Measurements from ENCODE around the gene UBE2QL1.
A peak's percentile ranks its signal among the peaks of the same experiment; 100 is the strongest.

Gene UBE2QL1

DNA sequence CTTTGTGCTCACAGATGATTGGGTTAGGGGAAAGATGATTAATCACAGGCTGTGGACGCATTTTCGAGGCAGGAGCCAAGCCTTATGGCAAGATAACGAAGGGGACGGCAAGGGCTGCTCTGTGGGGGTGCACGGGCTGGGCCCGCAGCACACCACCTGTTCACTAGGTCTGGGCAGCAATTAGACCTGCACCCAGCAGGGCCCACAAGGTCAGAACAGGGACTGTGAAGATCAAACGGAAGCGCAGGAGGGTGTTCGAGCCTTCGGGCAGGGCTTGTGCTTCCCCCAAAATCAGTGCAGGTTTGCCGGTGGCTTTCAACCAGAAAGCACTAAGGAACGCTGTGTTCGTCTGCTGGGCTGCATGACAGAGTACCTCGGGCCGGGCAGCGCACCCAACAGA, 73.7 kb downstream of the UBE2QL1 start:
- H3K9me3 ChIP-seq (ENCODE audit: control insufficient read depth, low read length), result no peaks in the 10 kb centered on the region
- no peak overlapping the region for H3K4me3 ChIP-seq (ENCODE audit: low read length)
- no peak for DNase-seq (ENCODE audit: low read depth)
- peaks cover 30% of the 10 kb centered on the region for H3K27me3 ChIP-seq (replicated peaks; ENCODE audit: control insufficient read depth, insufficient read depth, low read length)
- no peaks in the 10 kb centered on the region for H3K4me1 ChIP-seq (ENCODE audit: control insufficient read depth, insufficient read depth, low read length)
- H3K9ac ChIP-seq (ENCODE audit: low read length), result no peak overlapping the region
- no peaks in the 10 kb centered on the region for H3K36me3 ChIP-seq (ENCODE audit: control insufficient read depth, insufficient read depth, low read length, severe bottlenecking)

DNA sequence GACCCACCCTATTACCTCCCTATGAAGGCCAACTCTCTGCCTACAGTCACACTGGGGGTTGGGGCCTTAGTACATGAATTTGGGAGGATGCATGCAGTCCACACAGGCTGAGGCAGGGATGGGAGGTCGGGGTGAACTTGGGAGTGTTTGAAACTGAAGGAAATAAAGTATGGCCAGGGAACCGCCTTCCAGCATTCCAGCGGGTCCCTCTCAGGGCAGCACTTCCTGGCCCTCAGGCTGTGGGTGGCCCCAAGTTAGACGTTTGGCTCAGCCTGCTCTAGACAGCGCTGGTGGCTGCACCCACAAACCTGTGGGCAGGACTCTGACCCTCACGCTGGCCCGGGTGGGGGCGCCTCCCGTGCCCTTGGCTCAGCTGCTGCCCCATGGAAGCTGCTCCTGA, 74.3 kb downstream of the UBE2QL1 start:
- Histone ChIP-seq H3K27me3 (replicated peaks; ENCODE audit: control insufficient read depth, insufficient read depth, low read length) (peaks cover 33% of the 10 kb centered on the region), H3K36me3 (ENCODE audit: control insufficient read depth, insufficient read depth, low read length, severe bottlenecking) (no peaks in the 10 kb centered on the region), H3K9me3 (ENCODE audit: control insufficient read depth, low read length) (no peaks in the 10 kb centered on the region), H3K4me3 (ENCODE audit: low read length) (no peak overlapping the region), H3K4me1 (ENCODE audit: control insufficient read depth, insufficient read depth, low read length) (no peaks in the 10 kb centered on the region), H3K9ac (ENCODE audit: low read length) (no peak overlapping the region)
- no peak for DNase-seq (ENCODE audit: low read depth)

DNA sequence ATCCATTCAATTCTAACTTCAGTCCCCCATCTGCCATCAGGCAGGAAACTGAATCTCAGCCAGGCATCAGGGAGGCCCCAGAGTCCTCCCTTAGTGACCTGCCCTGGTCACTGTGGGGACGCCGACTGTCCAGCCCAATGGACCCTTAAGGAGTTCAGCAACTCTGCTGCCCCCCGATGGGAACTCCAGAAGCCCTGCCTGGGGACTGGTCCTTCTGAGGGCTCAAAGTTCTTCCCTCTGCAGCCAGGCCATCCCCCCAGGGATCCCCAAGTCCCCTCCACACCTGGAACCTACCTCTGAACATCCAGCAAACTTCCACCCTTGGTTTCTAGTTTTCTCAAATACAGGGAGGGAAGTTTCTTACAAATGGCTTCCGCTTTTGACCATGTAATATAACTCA, 76.8 kb downstream of the UBE2QL1 start:
- Histone ChIP-seq H3K9ac (ENCODE audit: low read length) (no peak overlapping the region), H3K4me1 (ENCODE audit: control insufficient read depth, insufficient read depth, low read length) (no peaks in the 10 kb centered on the region), H3K4me3 (ENCODE audit: low read length) (no peak overlapping the region), H3K36me3 (ENCODE audit: control insufficient read depth, insufficient read depth, low read length, severe bottlenecking) (no peaks in the 10 kb centered on the region), H3K9me3 (ENCODE audit: control insufficient read depth, low read length) (no peaks in the 10 kb centered on the region), H3K27me3 (replicated peaks; ENCODE audit: control insufficient read depth, insufficient read depth, low read length) (peaks cover 31% of the 10 kb centered on the region)
- no peak for DNase-seq (ENCODE audit: low read depth)

DNA sequence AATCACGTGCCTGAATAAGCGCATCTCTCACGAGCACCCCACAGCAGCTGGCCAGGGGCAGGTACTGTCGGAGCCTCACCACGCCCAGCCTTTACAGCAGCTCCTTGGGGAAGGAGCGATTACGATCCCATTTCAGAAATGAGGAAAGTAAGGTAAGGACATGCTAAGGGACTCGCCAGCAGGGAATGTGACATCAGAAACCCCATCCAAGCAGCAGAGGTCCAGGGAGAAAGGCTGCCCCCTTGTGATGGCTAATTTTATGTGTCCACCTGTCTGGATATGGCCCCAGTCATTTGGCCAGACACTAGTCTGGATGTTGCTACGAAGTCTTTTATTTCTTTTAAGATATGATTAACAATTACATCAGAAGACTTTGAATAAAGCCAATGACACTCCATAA, 77.3 kb downstream of the UBE2QL1 start:
- Histone ChIP-seq H3K27me3 (replicated peaks; ENCODE audit: control insufficient read depth, insufficient read depth, low read length) (peaks cover 31% of the 10 kb centered on the region), H3K9ac (ENCODE audit: low read length) (no peak overlapping the region)
- DNase-seq (ENCODE audit: low read depth), result no peak

DNA sequence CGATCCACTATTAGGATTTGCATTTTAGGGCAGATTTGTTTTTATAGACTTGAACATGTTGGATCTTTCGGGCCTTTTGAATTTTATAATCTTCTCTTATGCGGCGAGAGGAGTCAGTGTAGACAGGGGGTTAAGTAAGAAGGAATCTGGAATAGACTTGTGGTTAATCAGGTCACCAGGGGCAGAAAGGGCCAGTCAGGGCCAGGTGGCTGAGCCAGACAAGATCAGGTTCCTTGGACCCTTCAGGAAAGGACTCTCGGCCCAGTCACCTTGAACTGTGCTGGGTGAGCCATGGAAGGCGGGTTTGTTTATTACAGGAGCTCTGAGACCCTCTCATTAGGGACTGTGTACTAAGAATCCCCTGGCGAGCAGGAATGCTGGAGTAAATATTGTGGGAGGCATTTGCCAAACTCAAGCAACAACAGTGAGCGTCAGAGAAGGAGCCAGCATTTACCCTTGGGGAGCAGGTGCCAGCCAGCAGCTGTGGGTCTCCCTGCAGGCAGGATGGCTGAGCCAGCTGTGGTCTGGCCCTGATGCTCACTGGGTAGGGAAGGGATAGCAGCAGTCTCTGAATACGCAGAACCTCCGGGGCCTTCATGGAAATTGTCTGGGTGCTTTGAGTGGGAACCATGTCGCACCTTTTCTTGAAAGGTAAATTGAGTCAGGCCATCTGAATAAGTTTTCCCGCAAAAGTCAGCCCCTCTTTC, 79.2 kb downstream of the UBE2QL1 start:
- Histone ChIP-seq H3K36me3 (ENCODE audit: control insufficient read depth, insufficient read depth, low read length, severe bottlenecking) (no peaks in the 10 kb centered on the region), H3K27me3 (replicated peaks; ENCODE audit: control insufficient read depth, insufficient read depth, low read length) (peaks cover 16% of the 10 kb centered on the region), H3K9me3 (ENCODE audit: control insufficient read depth, low read length) (no peaks in the 10 kb centered on the region), H3K9ac (ENCODE audit: low read length) (no peak overlapping the region), H3K4me3 (ENCODE audit: low read length) (no peak overlapping the region), H3K4me1 (ENCODE audit: control insufficient read depth, insufficient read depth, low read length) (no peaks in the 10 kb centered on the region)
- no peak for DNase-seq (ENCODE audit: low read depth)

More for the DNA sequence above, 77.3 kb downstream of the UBE2QL1 start:
- no peaks in the 10 kb centered on the region for H3K4me1 ChIP-seq (ENCODE audit: control insufficient read depth, insufficient read depth, low read length)
- H3K9me3 ChIP-seq (ENCODE audit: control insufficient read depth, low read length), result no peaks in the 10 kb centered on the region
- H3K4me3 ChIP-seq (ENCODE audit: low read length), result no peak overlapping the region
- H3K36me3 ChIP-seq (ENCODE audit: control insufficient read depth, insufficient read depth, low read length, severe bottlenecking), result no peaks in the 10 kb centered on the region

DNA sequence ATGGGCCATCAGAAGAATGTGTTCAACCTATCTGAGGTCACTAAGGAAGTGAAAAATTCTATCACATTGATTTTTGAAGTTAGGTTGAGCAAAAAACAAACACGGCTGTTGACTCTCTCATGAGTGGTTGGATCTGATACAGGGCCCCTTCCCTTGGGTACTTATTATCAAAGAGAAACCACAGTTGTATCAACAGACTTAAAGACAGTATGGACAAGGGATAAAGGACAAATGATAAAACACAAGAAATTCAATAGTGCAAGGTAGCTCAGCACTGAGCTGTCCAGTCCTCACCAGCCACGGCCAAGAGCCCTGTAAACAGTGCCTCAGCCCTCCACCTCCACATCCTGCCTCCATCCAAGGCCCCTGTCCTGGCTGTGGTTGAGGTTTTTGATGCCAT, 86.9 kb downstream of the UBE2QL1 start:
- no peak for DNase-seq (ENCODE audit: low read depth)
- no peaks in the 10 kb centered on the region for H3K36me3 ChIP-seq (ENCODE audit: control insufficient read depth, insufficient read depth, low read length, severe bottlenecking)
- no peak overlapping the region for H3K4me3 ChIP-seq (ENCODE audit: low read length)
- H3K4me1 ChIP-seq (ENCODE audit: control insufficient read depth, insufficient read depth, low read length), result no peaks in the 10 kb centered on the region
- H3K9ac ChIP-seq (ENCODE audit: low read length), result no peak overlapping the region
- H3K27me3 ChIP-seq (replicated peaks; ENCODE audit: control insufficient read depth, insufficient read depth, low read length), result peaks cover 6% of the 10 kb centered on the region
- no peaks in the 10 kb centered on the region for H3K9me3 ChIP-seq (ENCODE audit: control insufficient read depth, low read length)

DNA sequence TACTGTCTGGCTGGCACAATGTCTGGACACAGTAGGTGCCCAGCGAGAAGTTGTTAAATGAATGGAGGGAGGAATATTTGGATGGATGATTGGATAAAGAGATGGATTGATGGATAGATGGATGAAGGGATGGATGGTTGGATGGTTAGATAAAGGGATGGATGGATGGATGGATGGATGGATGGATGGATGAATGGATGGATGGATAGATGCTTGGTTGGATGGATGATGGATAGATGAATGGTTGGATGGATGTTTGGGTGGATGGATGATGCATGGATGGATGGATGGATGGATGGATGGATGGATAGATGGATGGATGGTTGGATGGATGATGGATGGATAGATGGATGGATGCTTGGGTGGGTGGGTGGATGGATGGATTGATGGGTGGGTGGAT, 90.4 kb downstream of the UBE2QL1 start:
- H3K9ac ChIP-seq (ENCODE audit: low read length), result no peak overlapping the region
- no peak overlapping the region for H3K4me3 ChIP-seq (ENCODE audit: low read length)
- no peaks in the 10 kb centered on the region for H3K9me3 ChIP-seq (ENCODE audit: control insufficient read depth, low read length)
- H3K36me3 ChIP-seq (ENCODE audit: control insufficient read depth, insufficient read depth, low read length, severe bottlenecking), result no peaks in the 10 kb centered on the region
- H3K27me3 ChIP-seq (replicated peaks; ENCODE audit: control insufficient read depth, insufficient read depth, low read length), result peaks cover 7% of the 10 kb centered on the region
- H3K4me1 ChIP-seq (ENCODE audit: control insufficient read depth, insufficient read depth, low read length), result no peaks in the 10 kb centered on the region
- no peak for DNase-seq (ENCODE audit: low read depth)

DNA sequence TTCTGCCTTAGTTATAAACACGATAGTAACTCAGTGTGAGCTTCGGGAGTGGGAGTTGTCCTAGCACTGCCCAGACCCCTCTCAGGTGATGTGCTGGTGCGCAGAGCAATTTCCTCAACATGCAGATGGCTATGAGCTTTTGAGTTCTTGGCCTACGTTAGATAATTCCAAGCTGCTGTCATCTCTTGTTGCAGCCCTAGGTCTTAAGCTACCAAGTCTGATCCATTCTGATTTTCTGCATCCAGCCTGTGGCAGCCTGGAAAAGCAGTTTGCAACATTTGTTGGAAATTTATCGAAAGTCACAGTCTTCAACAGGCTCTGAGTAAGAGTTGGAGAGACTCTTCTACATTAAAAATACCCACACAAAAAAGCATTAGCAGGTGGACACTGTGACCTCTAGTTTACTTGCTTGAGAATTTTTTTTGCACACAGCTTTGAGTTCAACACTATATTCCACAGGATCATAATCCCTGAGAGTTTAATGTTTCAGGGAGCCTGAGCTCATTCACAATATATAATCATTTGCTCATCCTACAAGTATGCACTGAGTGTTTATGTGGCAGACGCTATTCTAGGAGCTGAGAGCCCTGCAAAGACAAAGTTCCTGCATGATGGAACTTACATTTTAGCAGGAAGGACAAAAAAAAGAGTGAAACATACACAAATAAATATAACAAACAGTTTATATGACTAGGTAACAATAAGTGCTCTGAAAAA, 91.6 kb downstream of the UBE2QL1 start:
- Histone ChIP-seq H3K9ac (ENCODE audit: low read length) (no peak overlapping the region), H3K9me3 (ENCODE audit: control insufficient read depth, low read length) (no peaks in the 10 kb centered on the region), H3K4me3 (ENCODE audit: low read length) (no peak overlapping the region), H3K4me1 (ENCODE audit: control insufficient read depth, insufficient read depth, low read length) (no peaks in the 10 kb centered on the region), H3K27me3 (replicated peaks; ENCODE audit: control insufficient read depth, insufficient read depth, low read length) (peaks cover 10% of the 10 kb centered on the region), H3K36me3 (ENCODE audit: control insufficient read depth, insufficient read depth, low read length, severe bottlenecking) (no peaks in the 10 kb centered on the region)
- DNase-seq (ENCODE audit: low read depth), result peak; percentile 30

DNA sequence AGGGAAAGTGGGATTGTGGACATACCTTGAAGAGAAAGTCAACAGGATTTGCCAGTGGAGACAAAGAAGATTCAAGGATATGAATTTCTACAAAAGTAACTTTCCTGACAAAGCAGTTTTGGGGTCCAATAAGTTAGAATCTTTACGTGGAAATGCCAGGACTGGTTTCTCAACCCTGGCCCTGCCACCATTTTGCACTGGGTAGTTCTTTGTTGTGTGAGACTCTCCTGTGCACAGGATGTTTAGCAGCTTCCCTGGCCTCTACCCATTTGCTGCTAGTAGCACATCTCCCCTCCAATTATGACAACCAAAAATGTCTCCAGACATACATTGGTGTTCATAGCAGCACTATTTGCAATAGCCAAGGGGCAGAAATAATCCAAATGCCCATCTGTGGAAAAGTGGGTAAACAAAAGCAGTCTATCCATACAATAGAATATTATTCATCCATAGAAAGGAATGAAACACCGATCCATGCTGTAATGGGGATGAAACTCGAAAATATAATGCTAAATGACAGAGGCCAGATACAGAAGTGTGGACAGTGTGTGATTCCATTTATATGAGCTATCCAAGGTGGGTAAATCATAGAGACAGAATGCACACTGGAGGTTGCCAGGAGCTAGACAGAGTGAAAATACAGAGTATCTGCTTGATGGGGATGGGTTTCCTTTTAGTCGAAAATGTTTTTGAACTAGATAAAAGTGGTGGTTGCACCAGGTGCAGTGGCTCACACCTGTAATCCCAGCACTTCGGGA, 92.8 kb downstream of the UBE2QL1 start:
- no peaks in the 10 kb centered on the region for H3K4me1 ChIP-seq (ENCODE audit: control insufficient read depth, insufficient read depth, low read length)
- no peak for DNase-seq (ENCODE audit: low read depth)
- H3K4me3 ChIP-seq (ENCODE audit: low read length), result no peak overlapping the region
- no peak overlapping the region for H3K9ac ChIP-seq (ENCODE audit: low read length)
- no peaks in the 10 kb centered on the region for H3K36me3 ChIP-seq (ENCODE audit: control insufficient read depth, insufficient read depth, low read length, severe bottlenecking)
- H3K9me3 ChIP-seq (ENCODE audit: control insufficient read depth, low read length), result no peaks in the 10 kb centered on the region
- peaks cover 16% of the 10 kb centered on the region for H3K27me3 ChIP-seq (replicated peaks; ENCODE audit: control insufficient read depth, insufficient read depth, low read length)

DNA sequence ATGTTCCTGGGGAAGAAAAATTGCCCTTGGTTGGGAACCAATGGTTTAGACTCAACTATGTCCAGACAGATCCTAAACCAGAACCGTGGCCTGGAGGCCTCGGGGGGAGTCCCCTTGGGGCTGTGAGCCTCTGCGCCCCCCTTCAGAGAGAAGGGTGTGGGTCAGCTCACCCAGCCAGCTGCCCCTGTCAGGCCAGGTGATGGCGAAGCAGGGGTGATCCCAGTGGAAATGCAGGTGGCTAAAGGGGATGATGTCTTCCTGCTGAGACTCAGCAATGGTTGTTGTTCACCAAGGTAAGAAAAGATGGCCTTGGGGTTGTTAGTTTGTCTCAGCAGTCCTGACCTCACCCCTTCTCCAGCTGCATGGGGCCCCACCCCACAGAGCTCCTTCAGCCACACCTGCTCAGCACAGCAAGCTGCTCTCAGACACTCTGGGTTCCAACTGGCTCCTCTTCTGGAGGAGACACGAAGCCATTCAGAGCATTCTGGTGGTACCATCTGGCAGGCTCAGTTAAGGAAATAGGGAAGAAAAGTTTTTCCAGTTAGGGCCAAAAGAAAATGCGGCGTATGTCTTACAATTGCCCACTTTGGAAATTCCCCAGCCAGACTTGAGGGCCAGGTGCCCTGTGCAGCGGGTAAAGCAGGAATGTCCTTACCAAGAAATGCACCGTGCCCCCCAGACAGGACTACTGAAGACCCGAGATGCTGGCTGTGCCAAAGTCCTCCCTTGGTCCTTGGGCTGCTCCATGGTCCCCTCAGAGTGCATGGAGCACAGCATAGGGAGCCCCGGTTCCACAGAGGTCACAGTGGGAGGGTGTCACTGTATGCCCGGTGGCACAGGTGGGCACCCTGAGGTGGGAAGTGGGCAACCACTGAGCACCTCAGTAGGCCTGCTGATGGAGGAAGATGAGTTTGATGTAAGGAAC, 94.0 kb downstream of the UBE2QL1 start:
- H3K4me3 ChIP-seq (ENCODE audit: low read length), result no peak overlapping the region
- no peak overlapping the region for H3K9ac ChIP-seq (ENCODE audit: low read length)
- no peaks in the 10 kb centered on the region for H3K9me3 ChIP-seq (ENCODE audit: control insufficient read depth, low read length)
- H3K36me3 ChIP-seq (ENCODE audit: control insufficient read depth, insufficient read depth, low read length, severe bottlenecking), result no peaks in the 10 kb centered on the region
- H3K27me3 ChIP-seq (replicated peaks; ENCODE audit: control insufficient read depth, insufficient read depth, low read length), result peaks cover 16% of the 10 kb centered on the region
- no peaks in the 10 kb centered on the region for H3K4me1 ChIP-seq (ENCODE audit: control insufficient read depth, insufficient read depth, low read length)
- DNase-seq (ENCODE audit: low read depth), result no peak

Data from adipocyte (in vitro differentiated cells).